Stimulated activated CD8-positive, alpha-beta memory T cell treated with anti-CD3 and anti-CD28 coated beads, Interleukin-15, amount 100 ng/mL, for 24 hours (primary cell): Measurements from ENCODE around the gene NEUROD6.

ENCODE experiments used
- DNase-seq: peaks from one replicate; pipeline ENCODE4 v3.0.0-alpha.2; 2020; ENCODE audit warnings: low read depth

Gene NEUROD6

GRCh38 chr7:31340603-31341002 lies at the start of gene NEUROD6:
NEUROD6 (minus strand) TSS chr7:31340726; CDS start chr7:31339268, 1,458 bp downstream.
- no peak for DNase-seq

- no peak for DNase-seq
Measured at GRCh38 chr7:31384466-31384865, 43.9 kb upstream of the NEUROD6 start.

GRCh38 chr7:31382722-31383121 lies 42.2 kb upstream of the NEUROD6 start:
- no peak for DNase-seq

GRCh38 chr7:31373337-31374289 lies 33.1 kb upstream of the NEUROD6 start:
- DNase-seq, result no peak

- DNase-seq, result no peak
Measured at GRCh38 chr7:31372231-31372959, 31.9 kb upstream of the NEUROD6 start.

GRCh38 chr7:31371621-31372020 lies 31.1 kb upstream of the NEUROD6 start:
- DNase-seq, result no peak

- no peak for DNase-seq
Measured at GRCh38 chr7:31370609-31371008, 30.1 kb upstream of the NEUROD6 start.

- DNase-seq, result no peak
Measured at GRCh38 chr7:31368620-31369019, 28.1 kb upstream of the NEUROD6 start.

- DNase-seq, result no peak
Measured at GRCh38 chr7:31363496-31363895, 23.0 kb upstream of the NEUROD6 start.

GRCh38 chr7:31363051-31363450 lies 22.5 kb upstream of the NEUROD6 start:
- no peak for DNase-seq

- DNase-seq, result no peak
Measured at GRCh38 chr7:31362401-31362800, 21.9 kb upstream of the NEUROD6 start.

GRCh38 chr7:31358467-31358866 lies 17.9 kb upstream of the NEUROD6 start:
- DNase-seq, result no peak

- no peak for DNase-seq
Measured at GRCh38 chr7:31345421-31345820, 4.9 kb upstream of the NEUROD6 start.

GRCh38 chr7:31343516-31344305 lies 3.2 kb upstream of the NEUROD6 start:
- no peak for DNase-seq

GRCh38 chr7:31341141-31341540 lies 615 bp upstream of the NEUROD6 start:
- no peak for DNase-seq

GRCh38 chr7:31340051-31340450 lies 475 bp downstream of the NEUROD6 start:
- no peak for DNase-seq

- no peak for DNase-seq
Measured at GRCh38 chr7:31338706-31339105, 1.8 kb downstream of the NEUROD6 start.

GRCh38 chr7:31337002-31337565 lies 3.4 kb downstream of the NEUROD6 start:
- no peak for DNase-seq

GRCh38 chr7:31336202-31337001 lies 4.1 kb downstream of the NEUROD6 start:
- no peak for DNase-seq

- no peak for DNase-seq
Measured at GRCh38 chr7:31335884-31336201, 4.7 kb downstream of the NEUROD6 start.

- DNase-seq, result no peak
Measured at GRCh38 chr7:31335161-31335856, 5.2 kb downstream of the NEUROD6 start.
